ENCODE results near the gene ATP2C1. TPM values are rescaled to one million over a fixed set of nuclear protein-coding genes. Genes with fewer than 3 reads are reported as not detected.

Gene ATP2C1
- total RNA-seq, 3 donors from 2014 or later: 54.9 to 61.6 (median 56.9) TPM

GRCh38 chr3:130948001-130948773, 54.3 kb downstream of the ATP2C1 start:
- Histone ChIP-seq H3K36me3 (ENCODE audit: low read depth) (no peaks in the 10 kb centered on the region), H3K4me1 (ENCODE audit: low read depth) (no peaks in the 10 kb centered on the region), H3K4me3 (no peak overlapping the region), H3K9me3 (no peaks in the 10 kb centered on the region)
- DNase-seq (no peak), ATAC-seq (no peak)
- TF ChIP-seq CTCF (IDR thresholded peaks at IDR 0.05): no peak
- intact Hi-C loops (cut with DNase I, micrococcal nuclease): no loop called here

GRCh38 chr3:130948929-130949328, 55.0 kb downstream of the ATP2C1 start:
- intact Hi-C loops (cut with DNase I, micrococcal nuclease): no loop called here
- H3K4me1 ChIP-seq (ENCODE audit: low read depth): no peaks in the 10 kb centered on the region
- H3K9me3 ChIP-seq: no peaks in the 10 kb centered on the region
- no peaks in the 10 kb centered on the region for H3K36me3 ChIP-seq (ENCODE audit: low read depth)
- no peak for ATAC-seq
- no peak overlapping the region for H3K4me3 ChIP-seq
- no peak for DNase-seq
- no peak for TF ChIP-seq CTCF (IDR thresholded peaks at IDR 0.05)

DNA sequence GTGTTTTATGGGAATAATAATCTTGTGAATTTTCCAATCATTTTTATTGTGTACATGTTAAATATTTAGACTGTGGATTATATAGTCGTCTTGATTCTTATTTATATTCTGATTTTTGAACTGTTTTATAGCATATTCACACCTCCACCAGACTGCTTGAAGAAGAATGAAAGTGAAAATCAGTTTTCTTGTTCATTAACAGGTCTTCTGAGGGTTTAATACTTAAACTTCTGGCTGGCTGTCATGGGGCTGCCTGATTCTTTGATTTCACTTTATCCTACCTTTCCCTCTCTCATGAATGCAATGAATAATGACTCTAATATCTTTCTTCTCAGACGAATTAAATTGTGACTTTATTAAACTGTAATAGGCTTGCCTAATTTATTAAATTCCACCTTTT, 56.2 kb downstream of the ATP2C1 start:
- DNase-seq (no peak), ATAC-seq (no peak)
- no peak for TF ChIP-seq CTCF (IDR thresholded peaks at IDR 0.05)
- H3K4me3 ChIP-seq: no peak overlapping the region
- intact Hi-C loops (cut with DNase I, micrococcal nuclease): no loop called here
- no peaks in the 10 kb centered on the region for H3K9me3 ChIP-seq
- H3K36me3 ChIP-seq (ENCODE audit: low read depth): no peaks in the 10 kb centered on the region
- no peaks in the 10 kb centered on the region for H3K4me1 ChIP-seq (ENCODE audit: low read depth)

DNA sequence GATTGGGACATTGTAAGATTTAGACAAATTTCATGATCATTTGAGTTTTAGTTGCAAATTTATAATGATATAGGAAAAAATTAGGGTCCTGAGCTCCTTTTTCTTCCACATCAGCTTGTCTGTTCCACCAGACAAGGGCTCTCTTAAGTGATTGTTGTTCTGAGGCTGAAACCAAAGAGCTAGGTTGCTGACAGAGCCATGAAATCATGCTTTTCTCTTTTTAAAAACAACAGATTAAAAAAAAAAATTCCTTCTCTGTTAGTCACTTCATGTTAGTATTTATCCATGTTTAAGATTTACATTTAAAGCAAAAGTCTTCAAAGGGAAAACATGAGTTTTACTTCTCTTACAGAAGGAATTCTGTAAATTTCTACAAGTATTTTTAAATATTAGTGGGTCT, 56.8 kb downstream of the ATP2C1 start:
- H3K4me1 ChIP-seq (ENCODE audit: low read depth): peaks cover under 1% of the 10 kb centered on the region
- no peaks in the 10 kb centered on the region for H3K36me3 ChIP-seq (ENCODE audit: low read depth)
- intact Hi-C loops (cut with DNase I, micrococcal nuclease): no loop called here
- no peak for TF ChIP-seq CTCF (IDR thresholded peaks at IDR 0.05)
- H3K9me3 ChIP-seq: no peaks in the 10 kb centered on the region
- H3K4me3 ChIP-seq: no peak overlapping the region
- no peak for DNase-seq
- no peak for ATAC-seq

DNA sequence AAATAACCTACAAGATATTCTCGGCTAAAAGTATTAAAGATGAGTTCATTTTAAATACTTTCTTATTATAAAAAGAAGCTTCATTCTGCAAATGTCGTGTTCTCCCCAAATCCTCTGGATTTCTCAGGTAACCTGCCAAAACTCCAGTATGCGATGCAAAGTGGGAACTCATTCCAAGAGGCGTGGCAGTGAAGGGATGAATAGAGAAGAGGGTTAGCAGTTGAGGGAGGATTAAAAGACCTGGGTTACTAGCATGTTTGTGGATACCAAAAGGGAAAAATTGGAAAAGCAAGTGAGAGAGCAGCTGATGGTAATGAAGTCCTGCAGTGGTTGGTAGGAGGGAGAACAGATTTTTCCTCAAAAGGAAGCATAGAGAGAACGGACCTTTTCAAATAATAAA, 61.6 kb downstream of the ATP2C1 start:
- ATAC-seq (no peak), DNase-seq (no peak)
- H3K9me3 ChIP-seq: no peaks in the 10 kb centered on the region
- no peak overlapping the region for H3K4me3 ChIP-seq
- peaks cover 10% of the 10 kb centered on the region for H3K4me1 ChIP-seq (ENCODE audit: low read depth)
- TF ChIP-seq CTCF (IDR thresholded peaks at IDR 0.05): no peak
- H3K36me3 ChIP-seq (ENCODE audit: low read depth): no peaks in the 10 kb centered on the region
- intact Hi-C loops (cut with DNase I, micrococcal nuclease): no loop called here
